Breast epithelium (tissue), 4 donors: ENCODE measurements around the gene MSI1. TPM values are rescaled to one million over a fixed set of nuclear protein-coding genes. Genes with fewer than 3 reads are reported as not detected.

Experiments
- DNase-seq, 2 donors: peaks; one replicate each; pipeline ENCODE4 v3.0.0-alpha.2; 2019; ENCODE audit warnings: low spot score in 2 of 2
- H3K27ac ChIP-seq, 2 donors: fragments of 200-600 bp; sonication (generic) in 1 of 2; one replicate each; pipeline ENCODE4 v1.5.1; 2016 to 2019; ENCODE audit warnings: mild to moderate bottlenecking in 1 of 2
- H3K27me3 ChIP-seq, 2 donors: fragments of 200-600 bp; sonication (generic) in 1 of 2; one replicate each; pipeline versions ENCODE4 v1.5.1 to v1.6.0; 2017 to 2019; ENCODE audit warnings: control low read depth in 1 of 2, mild to moderate bottlenecking in 1 of 2
- H3K36me3 ChIP-seq: fragments of 200-600 bp; one replicate; pipeline ENCODE4 v1.5.1; 2019
- H3K4me1 ChIP-seq, 2 donors: fragments of 200-600 bp; sonication (generic); one replicate each; pipeline ENCODE4 v1.5.1; 2016 to 2019; ENCODE audit warnings: control low read depth in 1 of 2
- H3K4me3 ChIP-seq, 3 donors: fragments of 200-600 bp; sonication (generic); 1 replicate in 2 of 3; 2 replicates in 1 of 3; pipeline ENCODE4 v1.5.1; 2016 to 2019; ENCODE audit warnings: mild to moderate bottlenecking in 3 of 3, moderate library complexity in 2 of 3
- H3K9me3 ChIP-seq, 2 donors: fragments of 200-600 bp; sonication (generic) in 1 of 2; one replicate each; pipeline ENCODE4 v1.5.1; 2016 to 2019; ENCODE audit warnings: control low read depth in 1 of 2
- POLR2A ChIP-seq: fragments of 450-650 bp; IDR thresholded peaks from one replicate; pipeline ENCODE4 v1.6.1; 2016; ENCODE audit warnings: antibody characterized with exemption, mild to moderate bottlenecking, moderate library complexity
- POLR2AphosphoS5 ChIP-seq, 3 donors: sonication (generic); formaldehyde crosslinking; IDR thresholded peaks; one replicate each; pipeline ENCODE4 v1.6.1; 2017; ENCODE audit warnings: antibody characterized with exemption in 3 of 3
- intact Hi-C: fragments of 100-400 bp; cut with DNase I; formaldehyde crosslinking; loops from one replicate; pipeline ENCODE4 v1.15.1; 2023; ENCODE audit warnings: low total_unique reads
- total RNA-seq, 3 donors: library from RNA; depleted of rRNA; stranded (reverse); fragments of >200 nt; gene quantifications; one replicate each; pipeline ENCODE4 v1.1.0, GENCODE V29; 2016
- TF ChIP-seq, protein P1 (sequence below), 3 donors: fragments of 450-650 bp; IDR thresholded peaks; one replicate each; pipeline ENCODE4 v1.5.1; 2016 to 2017; ENCODE audit warnings: antibody characterized with exemption in 3 of 3, mild to moderate bottlenecking in 3 of 3, moderate library complexity in 3 of 3

Gene MSI1
- total RNA-seq, 3 donors from 2014 or later, result 0.59 to 2.0 TPM; not detected in 1

GRCh38 chr12:120402217-120402616 is 33.3 kb upstream of the MSI1 start:
- no peak for DNase-seq
- intact Hi-C loops, result loop anchor here (5.0 kb wide), 1 partner anchor 860 kb away; no protein-coding TSS in a partner anchor

DNA sequence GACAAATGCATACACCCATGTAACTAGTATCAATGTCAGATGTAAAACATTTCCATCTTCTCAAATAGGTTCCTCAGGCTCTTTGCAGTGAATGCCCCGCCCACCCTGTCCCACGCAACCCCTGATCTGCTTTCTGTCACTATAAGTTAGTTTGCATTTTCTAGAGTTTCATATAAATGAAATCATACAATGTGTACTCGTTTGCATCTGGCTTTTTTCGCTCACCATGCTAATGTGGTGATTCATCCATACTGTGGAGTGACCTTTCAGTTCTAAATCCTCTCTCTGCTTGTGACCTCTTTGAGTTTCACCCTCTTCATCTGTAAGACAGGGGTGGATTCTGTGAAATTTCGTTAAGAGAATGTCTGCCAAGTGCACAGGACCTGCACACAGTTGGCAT is 30.6 kb upstream of the MSI1 start:
- Histone ChIP-seq H3K36me3 (no peaks in the 10 kb centered on the region), H3K9me3 (no peaks in the 10 kb centered on the region), H3K27me3 (peaks cover 0 to 4% of the 10 kb centered on the region in 2 donors), H3K27ac (no peak overlapping the region), H3K4me1 (no peaks in the 10 kb centered on the region), H3K4me3 (no peak overlapping the region)
- intact Hi-C loops, result no loop called here
- DNase-seq, result no peak
- TF ChIP-seq POLR2AphosphoS5 (IDR thresholded peaks at IDR 0.05) (no peak), POLR2A (no peak)

More at GRCh38 chr12:120402217-120402616, 33.3 kb upstream of the MSI1 start:
- TF ChIP-seq POLR2AphosphoS5 (IDR thresholded peaks at IDR 0.05) (no peak), POLR2A (no peak)
- TF ChIP-seq, protein P1, sequence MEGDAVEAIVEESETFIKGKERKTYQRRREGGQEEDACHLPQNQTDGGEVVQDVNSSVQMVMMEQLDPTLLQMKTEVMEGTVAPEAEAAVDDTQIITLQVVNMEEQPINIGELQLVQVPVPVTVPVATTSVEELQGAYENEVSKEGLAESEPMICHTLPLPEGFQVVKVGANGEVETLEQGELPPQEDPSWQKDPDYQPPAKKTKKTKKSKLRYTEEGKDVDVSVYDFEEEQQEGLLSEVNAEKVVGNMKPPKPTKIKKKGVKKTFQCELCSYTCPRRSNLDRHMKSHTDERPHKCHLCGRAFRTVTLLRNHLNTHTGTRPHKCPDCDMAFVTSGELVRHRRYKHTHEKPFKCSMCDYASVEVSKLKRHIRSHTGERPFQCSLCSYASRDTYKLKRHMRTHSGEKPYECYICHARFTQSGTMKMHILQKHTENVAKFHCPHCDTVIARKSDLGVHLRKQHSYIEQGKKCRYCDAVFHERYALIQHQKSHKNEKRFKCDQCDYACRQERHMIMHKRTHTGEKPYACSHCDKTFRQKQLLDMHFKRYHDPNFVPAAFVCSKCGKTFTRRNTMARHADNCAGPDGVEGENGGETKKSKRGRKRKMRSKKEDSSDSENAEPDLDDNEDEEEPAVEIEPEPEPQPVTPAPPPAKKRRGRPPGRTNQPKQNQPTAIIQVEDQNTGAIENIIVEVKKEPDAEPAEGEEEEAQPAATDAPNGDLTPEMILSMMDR (IDR thresholded peaks at IDR 0.05), result no peak
- no peaks in the 10 kb centered on the region for H3K4me1 ChIP-seq
- H3K27ac ChIP-seq, result no peak overlapping the region
- no peaks in the 10 kb centered on the region for H3K36me3 ChIP-seq
- no peaks in the 10 kb centered on the region for H3K9me3 ChIP-seq
- H3K27me3 ChIP-seq, result peaks cover 0 to 4% of the 10 kb centered on the region in 2 donors
- H3K4me3 ChIP-seq, result no peak overlapping the region

DNA sequence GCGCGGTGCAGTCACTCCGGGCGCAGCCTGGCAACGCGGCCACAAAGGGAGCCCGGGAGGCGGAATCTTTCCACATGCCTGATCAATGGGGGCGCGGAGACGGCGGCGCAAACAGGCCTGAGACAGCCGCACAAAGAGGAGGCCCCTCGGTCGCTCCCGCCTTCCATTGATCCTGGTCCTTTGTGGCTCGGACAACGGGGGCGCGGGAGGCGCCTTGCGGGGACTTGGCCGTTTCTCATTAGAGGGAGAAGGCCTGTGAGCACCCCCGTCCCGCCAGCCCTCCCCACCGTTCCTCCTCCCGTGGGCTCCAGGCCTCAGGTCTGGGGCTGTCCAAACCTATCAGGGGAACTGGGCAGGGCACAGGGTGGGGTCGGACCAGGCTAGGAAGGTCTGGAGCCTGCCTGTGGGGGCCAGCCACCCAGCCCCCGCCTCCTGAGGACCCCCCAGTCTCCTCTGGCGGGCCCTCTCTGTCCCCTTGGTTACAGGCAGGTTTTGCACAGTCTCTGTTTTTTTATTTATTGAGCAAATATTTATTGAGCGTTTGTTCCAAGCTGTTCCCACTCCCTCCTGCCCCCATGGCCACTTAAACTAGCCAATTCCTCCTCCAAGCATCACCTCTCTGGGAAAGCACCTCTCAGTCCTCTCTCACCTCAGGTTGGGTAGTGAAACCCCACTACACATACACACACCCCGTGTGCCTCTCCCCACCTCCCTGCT is 29.0 kb upstream of the MSI1 start:
- Histone ChIP-seq H3K36me3 (no peaks in the 10 kb centered on the region), H3K9me3 (no peaks in the 10 kb centered on the region), H3K4me1 (no peaks in the 10 kb centered on the region), H3K4me3 (no peak overlapping the region), H3K27me3 (peaks cover 0 to 4% of the 10 kb centered on the region in 2 donors), H3K27ac (peak overlapping the region in 1 of 2 donors; percentile 9)
- TF ChIP-seq POLR2AphosphoS5 (IDR thresholded peaks at IDR 0.05) (no peak), POLR2A (no peak)
- TF ChIP-seq, protein P1 (IDR thresholded peaks at IDR 0.05), result no peak
- DNase-seq, result no peak
- intact Hi-C loops, result no loop called here

DNA sequence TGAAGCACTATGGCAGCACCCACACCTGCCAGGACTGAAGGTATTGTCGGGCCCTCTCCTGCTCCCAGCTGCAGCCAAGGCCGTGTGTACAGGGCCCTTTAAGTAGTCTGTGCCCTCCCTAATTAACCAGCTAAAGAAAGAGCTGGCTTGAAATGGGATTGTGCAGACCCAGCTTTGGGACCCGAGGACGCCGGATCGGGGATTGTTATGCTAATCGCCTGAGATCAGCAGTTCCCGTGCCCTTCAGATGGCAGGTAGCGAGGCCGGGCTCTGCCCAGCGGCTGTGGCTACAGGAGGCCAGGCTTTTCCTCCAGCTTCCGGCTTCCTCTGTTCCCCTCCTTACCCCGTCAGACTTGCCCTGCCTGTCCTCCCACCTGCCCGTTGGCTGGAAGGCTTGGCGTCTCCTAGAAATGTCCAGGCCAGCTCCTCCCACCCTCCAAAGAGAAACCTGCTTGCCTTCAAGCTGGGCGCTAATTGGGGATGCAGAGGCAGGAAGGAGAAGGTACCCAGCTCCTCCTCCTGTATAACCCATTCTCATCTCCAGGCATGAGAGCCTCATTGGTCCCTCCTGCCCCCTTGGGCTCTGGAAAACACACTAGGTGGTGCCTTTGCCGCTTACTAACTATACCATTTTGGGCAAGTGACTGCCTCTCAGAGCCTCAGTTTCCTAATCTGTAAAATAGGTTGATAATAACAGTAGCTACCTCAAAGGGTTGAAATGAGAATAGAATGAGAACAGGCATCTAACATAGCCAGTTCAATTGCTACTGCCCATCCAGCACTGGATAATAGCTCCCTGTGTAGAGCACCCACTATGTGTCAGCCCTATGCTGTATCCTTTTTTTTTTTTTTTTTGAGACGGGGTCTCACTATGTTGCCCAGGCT is 25.8 kb upstream of the MSI1 start:
- Histone ChIP-seq H3K27me3 (peaks cover 0 to 4% of the 10 kb centered on the region in 2 donors), H3K9me3 (no peaks in the 10 kb centered on the region), H3K4me1 (no peaks in the 10 kb centered on the region), H3K4me3 (peak overlapping the region in 2 of 3 donors; percentile 27 to 39), H3K27ac (peak overlapping the region; percentile 78 to 88), H3K36me3 (no peaks in the 10 kb centered on the region)
- TF ChIP-seq, protein P1 (IDR thresholded peaks at IDR 0.05), result no peak
- TF ChIP-seq POLR2A (peak; percentile 14), POLR2AphosphoS5 (IDR thresholded peaks at IDR 0.05) (peak in 1 of 3 donors; percentile 39)
- intact Hi-C loops, result no loop called here
- DNase-seq, result peak; percentile 85 to 89

DNA sequence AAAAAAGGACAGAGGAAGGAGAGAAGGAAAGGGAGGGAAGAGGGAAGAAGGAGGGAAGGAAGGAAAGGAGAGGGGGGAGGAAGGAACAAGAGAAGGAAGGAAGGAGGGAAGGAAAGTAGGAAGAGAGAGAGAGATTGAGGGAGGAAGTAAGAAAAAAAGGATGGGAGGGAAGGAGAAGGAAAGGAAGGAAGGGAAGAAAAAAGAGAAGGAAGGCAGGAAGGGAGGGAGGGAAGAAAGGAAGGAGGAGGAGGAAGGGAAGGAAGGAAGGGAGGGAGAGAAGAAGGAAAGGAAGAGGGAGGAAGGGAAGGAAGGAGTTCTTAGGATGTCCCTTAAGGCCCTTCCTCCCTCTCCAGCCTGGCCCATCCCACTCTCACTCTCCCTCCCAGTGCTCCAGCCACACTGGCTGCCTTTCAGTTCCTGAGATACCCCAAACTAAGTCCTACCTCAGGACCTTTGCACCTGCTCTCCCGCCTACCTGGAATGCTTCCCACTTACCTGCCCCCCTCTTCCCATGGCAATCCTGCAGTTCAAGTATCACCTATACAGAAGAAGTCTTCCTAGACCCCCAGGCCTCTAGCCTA is 21.7 kb upstream of the MSI1 start:
- TF ChIP-seq POLR2AphosphoS5 (IDR thresholded peaks at IDR 0.05) (no peak), POLR2A (no peak)
- Histone ChIP-seq H3K4me1 (peaks cover 4% of the 10 kb centered on the region in 2 donors), H3K27me3 (no peaks in the 10 kb centered on the region), H3K9me3 (no peaks in the 10 kb centered on the region), H3K27ac (no peak overlapping the region), H3K4me3 (no peak overlapping the region), H3K36me3 (no peaks in the 10 kb centered on the region)
- DNase-seq, result no peak
- intact Hi-C loops, result no loop called here
